ENCODE results near the gene PRR5L.
A peak's percentile ranks its signal among the peaks of the same experiment; 100 is the strongest.

The PRR5L gene

DNA sequence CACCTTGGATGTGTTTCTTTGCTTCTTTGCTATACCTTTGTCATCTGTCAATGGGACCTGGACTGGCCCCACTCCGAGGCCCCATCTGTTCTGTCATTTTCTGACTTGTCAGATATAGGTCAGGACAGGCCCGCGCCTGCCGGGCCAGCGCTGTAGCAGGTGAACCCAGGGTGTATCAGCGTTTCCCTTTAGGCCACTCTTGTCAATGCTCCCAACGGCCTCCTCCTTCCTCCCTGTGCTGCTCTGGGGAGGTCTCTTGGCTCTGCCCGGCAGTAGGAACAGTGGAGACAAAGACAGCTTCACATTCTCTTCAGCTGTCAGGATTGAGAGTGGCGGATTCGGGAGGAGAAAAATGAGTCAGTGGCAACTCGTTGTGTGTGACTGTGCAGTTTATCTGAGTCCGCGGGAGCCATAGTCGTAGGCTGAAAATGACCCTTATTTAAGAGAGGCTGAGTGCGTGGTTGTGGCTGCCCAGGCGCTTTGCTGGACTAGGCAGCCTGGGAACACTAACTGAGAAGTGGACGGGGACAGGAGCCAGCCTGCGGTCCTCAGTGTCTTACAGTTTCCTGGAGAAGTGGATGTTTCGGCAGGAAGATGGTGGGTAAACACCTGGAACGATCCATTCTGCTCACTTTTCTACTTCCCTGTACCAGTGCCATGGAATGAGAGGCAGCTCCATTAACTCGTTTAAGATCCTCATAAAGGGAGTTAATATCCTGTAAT is 102.3 kb downstream of the PRR5L start:
- peak; percentile 28 for DNase-seq (ENCODE audit: low read depth)
- TF ChIP-seq, protein P1, sequence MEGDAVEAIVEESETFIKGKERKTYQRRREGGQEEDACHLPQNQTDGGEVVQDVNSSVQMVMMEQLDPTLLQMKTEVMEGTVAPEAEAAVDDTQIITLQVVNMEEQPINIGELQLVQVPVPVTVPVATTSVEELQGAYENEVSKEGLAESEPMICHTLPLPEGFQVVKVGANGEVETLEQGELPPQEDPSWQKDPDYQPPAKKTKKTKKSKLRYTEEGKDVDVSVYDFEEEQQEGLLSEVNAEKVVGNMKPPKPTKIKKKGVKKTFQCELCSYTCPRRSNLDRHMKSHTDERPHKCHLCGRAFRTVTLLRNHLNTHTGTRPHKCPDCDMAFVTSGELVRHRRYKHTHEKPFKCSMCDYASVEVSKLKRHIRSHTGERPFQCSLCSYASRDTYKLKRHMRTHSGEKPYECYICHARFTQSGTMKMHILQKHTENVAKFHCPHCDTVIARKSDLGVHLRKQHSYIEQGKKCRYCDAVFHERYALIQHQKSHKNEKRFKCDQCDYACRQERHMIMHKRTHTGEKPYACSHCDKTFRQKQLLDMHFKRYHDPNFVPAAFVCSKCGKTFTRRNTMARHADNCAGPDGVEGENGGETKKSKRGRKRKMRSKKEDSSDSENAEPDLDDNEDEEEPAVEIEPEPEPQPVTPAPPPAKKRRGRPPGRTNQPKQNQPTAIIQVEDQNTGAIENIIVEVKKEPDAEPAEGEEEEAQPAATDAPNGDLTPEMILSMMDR (IDR thresholded peaks at IDR 0.05; ENCODE audit: control insufficient read depth, extremely low read depth, insufficient read depth): no peak
- no peak overlapping the region for H3K4me3 ChIP-seq (ENCODE audit: low read depth, low read length)

DNA sequence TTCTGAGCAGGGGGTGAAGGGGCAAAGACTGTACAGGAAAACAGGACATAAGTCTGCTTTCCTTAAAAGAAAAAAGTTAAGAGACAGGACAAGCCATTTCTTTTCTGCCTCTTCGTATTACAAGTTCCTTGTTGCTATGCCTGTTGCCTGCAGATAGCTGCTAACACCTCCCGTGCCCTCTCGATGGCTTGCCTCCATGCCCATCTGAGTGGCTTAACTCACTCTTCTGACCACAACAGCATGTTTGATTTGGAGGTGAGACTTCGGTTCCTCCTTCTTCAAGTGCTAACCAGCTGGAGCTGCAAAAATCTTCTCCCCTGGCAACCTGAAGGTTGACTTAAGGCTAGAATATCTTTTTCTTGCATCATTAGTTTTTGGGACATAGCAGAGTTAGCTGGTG is 103.1 kb downstream of the PRR5L start:
- DNase-seq (ENCODE audit: low read depth): no peak
- TF ChIP-seq, protein P1 (IDR thresholded peaks at IDR 0.05; ENCODE audit: control insufficient read depth, extremely low read depth, insufficient read depth): no peak
- H3K4me3 ChIP-seq (ENCODE audit: low read depth, low read length): no peak overlapping the region

DNA sequence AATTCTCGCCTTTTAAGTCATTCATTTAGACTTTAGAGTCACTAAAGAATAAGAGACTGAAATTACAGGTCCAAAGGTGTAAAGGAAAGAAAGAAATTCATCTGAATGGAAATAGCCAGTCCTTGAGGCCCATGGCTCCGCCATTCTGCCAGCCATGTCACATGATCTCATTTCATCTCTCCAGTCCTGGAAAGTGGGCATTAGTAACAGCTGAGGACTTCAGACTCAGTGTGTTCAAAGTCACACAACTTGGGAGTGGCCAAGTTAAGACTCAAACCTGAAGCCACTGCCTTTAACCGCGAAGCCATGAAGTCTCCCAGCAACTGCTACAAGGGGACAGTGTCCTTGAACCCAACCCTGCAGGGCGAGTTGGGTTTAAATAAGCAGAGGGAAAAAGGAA is 103.7 kb downstream of the PRR5L start:
- DNase-seq (ENCODE audit: low read depth): no peak
- no peak overlapping the region for H3K4me3 ChIP-seq (ENCODE audit: low read depth, low read length)
- TF ChIP-seq, protein P1 (IDR thresholded peaks at IDR 0.05; ENCODE audit: control insufficient read depth, extremely low read depth, insufficient read depth): no peak

DNA sequence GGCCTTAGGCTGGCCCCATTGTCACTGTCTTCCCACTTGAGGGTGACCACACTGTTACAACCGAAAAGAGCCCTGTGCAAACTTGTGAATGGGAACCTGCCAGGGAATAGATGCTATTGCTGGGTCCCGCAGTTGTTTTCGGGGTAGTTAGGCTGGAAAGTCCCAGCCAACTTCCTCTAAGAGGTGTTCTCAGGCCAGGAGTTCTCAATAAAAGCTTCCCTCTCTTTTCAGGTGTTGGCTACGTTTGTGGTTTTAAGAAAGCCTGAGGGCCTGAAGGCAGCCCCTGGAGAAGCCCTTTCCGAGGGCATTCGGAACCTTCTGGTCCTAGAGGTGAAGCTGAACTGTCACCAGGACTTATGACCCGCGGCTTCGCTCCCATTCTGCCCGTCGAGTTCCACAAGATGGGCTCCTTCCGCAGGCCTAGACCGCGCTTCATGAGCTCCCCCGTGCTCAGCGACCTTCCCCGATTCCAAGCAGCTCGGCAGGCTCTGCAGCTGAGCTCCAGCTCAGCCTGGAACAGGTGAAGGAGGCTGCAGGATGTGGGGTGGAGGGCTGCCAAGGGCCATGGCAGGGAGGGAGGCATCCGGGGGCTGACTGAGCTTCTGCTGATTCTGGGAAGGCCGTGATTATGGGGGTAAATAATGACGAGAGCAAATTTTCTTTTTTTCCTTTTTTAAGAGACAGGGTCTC is 104.8 kb downstream of the PRR5L start:
- no peak for DNase-seq (ENCODE audit: low read depth)
- no peak overlapping the region for H3K4me3 ChIP-seq (ENCODE audit: low read depth, low read length)
- TF ChIP-seq, protein P1 (IDR thresholded peaks at IDR 0.05; ENCODE audit: control insufficient read depth, extremely low read depth, insufficient read depth): no peak

DNA sequence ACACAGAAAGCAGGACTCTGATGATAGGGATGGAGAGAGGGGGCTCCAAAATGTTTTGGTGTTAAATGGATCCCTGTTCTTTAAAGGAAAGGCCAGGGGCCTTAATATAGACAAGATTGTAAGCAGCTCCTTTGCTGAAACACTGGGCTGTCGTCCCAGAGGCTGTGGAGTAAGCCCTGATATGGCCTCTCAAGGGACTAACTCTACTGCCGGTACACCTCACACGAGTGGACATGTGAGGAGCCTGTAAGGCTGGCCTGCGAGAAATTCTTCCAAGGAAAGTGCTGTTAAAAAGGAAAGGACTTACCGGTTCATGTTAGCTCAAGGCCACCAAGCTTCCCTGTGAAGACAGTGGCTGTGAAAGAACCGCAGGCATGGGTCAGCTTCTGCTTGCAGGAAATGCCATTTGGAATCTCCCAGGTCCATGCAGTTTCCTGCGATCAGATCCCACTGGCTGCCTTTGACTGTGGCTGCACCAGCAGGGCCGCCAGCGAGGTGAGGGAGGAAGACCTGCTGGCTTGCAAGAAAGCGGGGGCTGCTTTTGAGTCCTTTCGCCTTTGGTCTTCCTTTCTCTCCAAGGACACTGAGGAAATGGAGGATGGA is 106.6 kb downstream of the PRR5L start:
- H3K4me3 ChIP-seq (ENCODE audit: low read depth, low read length): no peak overlapping the region
- DNase-seq (ENCODE audit: low read depth): no peak
- TF ChIP-seq, protein P1 (IDR thresholded peaks at IDR 0.05; ENCODE audit: control insufficient read depth, extremely low read depth, insufficient read depth): no peak

DNA sequence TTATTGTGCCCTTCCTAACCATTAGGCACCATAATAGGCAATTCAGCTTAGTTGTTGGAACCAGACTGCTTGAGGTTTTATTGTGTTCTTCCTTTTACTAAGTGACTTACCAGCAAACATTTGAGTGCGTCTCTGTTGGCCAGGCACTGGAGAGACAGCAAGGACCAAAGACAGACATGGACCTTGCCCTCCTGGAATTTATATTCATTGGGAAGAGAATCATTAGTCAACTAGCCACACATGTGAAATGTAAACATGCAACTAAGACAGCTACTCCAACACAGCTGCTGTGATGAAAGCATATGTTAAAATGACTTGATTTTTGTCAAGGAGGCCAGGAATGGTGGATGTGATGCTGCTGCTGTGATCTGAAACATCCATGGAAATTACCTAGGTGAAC is 107.6 kb downstream of the PRR5L start:
- TF ChIP-seq, protein P1 (IDR thresholded peaks at IDR 0.05; ENCODE audit: control insufficient read depth, extremely low read depth, insufficient read depth): no peak
- H3K4me3 ChIP-seq (ENCODE audit: low read depth, low read length): no peak overlapping the region
- no peak for DNase-seq (ENCODE audit: low read depth)
